Neural progenitor cell (in vitro differentiated cells): ENCODE results near the gene COL23A1.

Experiments
- EZH2 ChIP-seq: fragments of 200-600 bp; sonication (generic); IDR thresholded peaks from 2 replicates; pipeline ENCODE4 v1.6.1; 2017; ENCODE audit warnings: antibody characterized with exemption, mild to moderate bottlenecking, moderate library complexity
- EZH2phosphoT487 ChIP-seq: fragments of 200-600 bp; sonication (generic); IDR thresholded peaks from 2 replicates; pipeline ENCODE4 v1.6.1; 2017; ENCODE audit warnings: antibody characterized with exemption
- TF ChIP-seq, protein P1 (sequence below): fragments of 200-600 bp; sonication (generic); IDR thresholded peaks from 2 replicates; pipeline ENCODE4 v1.5.1; 2017; ENCODE audit warnings: antibody characterized with exemption, mild to moderate bottlenecking

DNA sequence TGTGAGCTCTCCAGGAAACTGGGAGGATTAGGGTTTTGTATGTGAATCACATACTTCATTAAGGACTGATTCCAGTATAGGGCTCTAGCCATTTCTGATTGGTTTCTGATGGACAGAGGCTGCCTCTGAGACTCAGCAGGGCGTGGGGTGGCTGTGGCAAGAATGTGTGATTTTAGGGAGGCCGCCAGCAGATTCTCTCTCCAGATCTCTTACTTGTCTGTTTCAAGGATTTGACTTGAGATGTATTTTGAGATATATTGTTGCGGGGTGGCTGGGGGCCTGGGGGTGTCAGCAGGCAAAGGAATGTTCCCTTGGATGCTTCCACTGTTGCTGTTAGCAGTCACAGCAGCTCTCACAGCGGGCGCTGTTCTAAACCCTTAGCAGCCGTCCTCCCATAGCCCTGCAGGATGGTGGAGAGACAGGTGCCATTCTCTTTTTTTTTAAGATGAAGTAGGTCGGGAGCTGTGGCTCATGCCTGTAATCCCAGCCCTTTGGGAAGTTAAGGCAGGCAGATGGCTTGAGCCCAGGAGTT lies 393.8 kb downstream of the COL23A1 start:
- TF ChIP-seq, protein P1, sequence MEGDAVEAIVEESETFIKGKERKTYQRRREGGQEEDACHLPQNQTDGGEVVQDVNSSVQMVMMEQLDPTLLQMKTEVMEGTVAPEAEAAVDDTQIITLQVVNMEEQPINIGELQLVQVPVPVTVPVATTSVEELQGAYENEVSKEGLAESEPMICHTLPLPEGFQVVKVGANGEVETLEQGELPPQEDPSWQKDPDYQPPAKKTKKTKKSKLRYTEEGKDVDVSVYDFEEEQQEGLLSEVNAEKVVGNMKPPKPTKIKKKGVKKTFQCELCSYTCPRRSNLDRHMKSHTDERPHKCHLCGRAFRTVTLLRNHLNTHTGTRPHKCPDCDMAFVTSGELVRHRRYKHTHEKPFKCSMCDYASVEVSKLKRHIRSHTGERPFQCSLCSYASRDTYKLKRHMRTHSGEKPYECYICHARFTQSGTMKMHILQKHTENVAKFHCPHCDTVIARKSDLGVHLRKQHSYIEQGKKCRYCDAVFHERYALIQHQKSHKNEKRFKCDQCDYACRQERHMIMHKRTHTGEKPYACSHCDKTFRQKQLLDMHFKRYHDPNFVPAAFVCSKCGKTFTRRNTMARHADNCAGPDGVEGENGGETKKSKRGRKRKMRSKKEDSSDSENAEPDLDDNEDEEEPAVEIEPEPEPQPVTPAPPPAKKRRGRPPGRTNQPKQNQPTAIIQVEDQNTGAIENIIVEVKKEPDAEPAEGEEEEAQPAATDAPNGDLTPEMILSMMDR: no peak
- TF ChIP-seq EZH2 (no peak), EZH2phosphoT487 (no peak)
